GM12875 (cell line): ENCODE measurements around the gene SAMD14.

Experiments
- H3K4me3 ChIP-seq: one replicate; pipeline ENCODE4 v1.5.1; 2011; ENCODE audit warnings: low read depth, low read length, control low read depth
- CTCF ChIP-seq: IDR thresholded peaks from 2 replicates; pipeline ENCODE4 v1.5.1; 2011; ENCODE audit warnings: low read depth, mild to moderate bottlenecking, control low read depth, inconsistent platforms, low read length, moderate library complexity, borderline replicate concordance; ENCODE audit not compliant: insufficient read depth

Gene SAMD14

GRCh38 chr17:50129728-50130558 lies at the start of gene SAMD14:
Gene SAMD14, minus strand, starts transcription at chr17:50130160. Its CDS starts 5,201 bp downstream, at chr17:50124959.
- TF ChIP-seq CTCF, result no peak
- peak within 1 kb of the TSS; percentile 39 for H3K4me3 ChIP-seq

- TF ChIP-seq CTCF, result peak; percentile 79
- no peak overlapping the region for H3K4me3 ChIP-seq
Observed at GRCh38 chr17:50177983-50178834, 48.2 kb upstream of the SAMD14 start.

- TF ChIP-seq CTCF, result no peak
- H3K4me3 ChIP-seq, result no peak overlapping the region
Observed at GRCh38 chr17:50177476-50177875, 47.5 kb upstream of the SAMD14 start.

- no peak for TF ChIP-seq CTCF
- no peak overlapping the region for H3K4me3 ChIP-seq
Observed at GRCh38 chr17:50176559-50177357, 46.8 kb upstream of the SAMD14 start.

GRCh38 chr17:50175035-50175807 lies 45.3 kb upstream of the SAMD14 start:
- TF ChIP-seq CTCF, result no peak
- H3K4me3 ChIP-seq, result no peak overlapping the region

GRCh38 chr17:50174444-50174843 lies 44.5 kb upstream of the SAMD14 start:
- no peak overlapping the region for H3K4me3 ChIP-seq
- TF ChIP-seq CTCF, result no peak
